GM18498 (cell line): ENCODE results near the gene AGPAT4.
"Not testable (repeated sequence)": the region's sequence is repeated elsewhere in the genome, so short reads cannot be mapped to it uniquely, and the experiment has no call there.

ENCODE experiments used
- ATAC-seq: cut with Tn5 transposase; IDR thresholded peaks from one replicate; pipeline ENCODE4 v1.9.1; 2021; ENCODE audit warnings: mild to moderate bottlenecking, moderate library complexity; ENCODE audit not compliant: unreplicated experiment

The AGPAT4 gene

DNA sequence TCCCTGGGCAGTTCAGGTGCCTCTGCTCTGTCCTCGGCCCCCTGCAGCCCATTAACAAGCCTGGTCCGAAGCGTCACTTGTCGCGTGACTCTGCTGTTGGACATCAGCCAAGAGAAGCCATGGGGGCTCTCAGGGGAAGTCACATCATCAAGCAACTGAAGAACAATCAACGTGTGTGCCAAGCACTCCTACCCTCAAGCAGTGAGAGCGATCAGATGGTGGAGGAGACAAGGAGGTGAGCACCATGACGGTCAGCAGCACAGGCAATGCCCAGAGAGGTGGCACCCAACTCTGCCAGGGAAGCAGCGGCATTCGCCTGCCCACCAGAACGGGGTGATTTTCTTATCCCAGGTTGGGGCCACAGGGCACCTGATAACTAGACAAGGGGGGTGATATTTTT, 132.7 kb downstream of the AGPAT4 start:
- no peak for ATAC-seq

DNA sequence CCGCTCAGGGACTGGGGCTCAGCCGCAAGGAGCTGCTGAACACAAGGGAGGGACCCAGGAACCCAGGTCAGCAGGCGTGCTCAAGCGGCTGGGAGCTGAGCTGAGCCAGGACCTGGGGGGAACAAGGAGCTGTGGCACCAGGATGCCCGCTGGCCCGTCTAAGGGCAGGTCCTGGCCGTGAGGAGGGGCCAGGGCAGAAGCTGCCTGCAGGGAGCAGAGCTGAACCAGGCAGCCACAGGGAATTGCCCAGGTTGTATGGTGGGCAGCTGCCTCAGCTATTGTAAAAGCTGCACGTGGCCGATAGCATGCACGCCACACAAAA, 133.3 kb downstream of the AGPAT4 start:
- ATAC-seq = no peak

DNA sequence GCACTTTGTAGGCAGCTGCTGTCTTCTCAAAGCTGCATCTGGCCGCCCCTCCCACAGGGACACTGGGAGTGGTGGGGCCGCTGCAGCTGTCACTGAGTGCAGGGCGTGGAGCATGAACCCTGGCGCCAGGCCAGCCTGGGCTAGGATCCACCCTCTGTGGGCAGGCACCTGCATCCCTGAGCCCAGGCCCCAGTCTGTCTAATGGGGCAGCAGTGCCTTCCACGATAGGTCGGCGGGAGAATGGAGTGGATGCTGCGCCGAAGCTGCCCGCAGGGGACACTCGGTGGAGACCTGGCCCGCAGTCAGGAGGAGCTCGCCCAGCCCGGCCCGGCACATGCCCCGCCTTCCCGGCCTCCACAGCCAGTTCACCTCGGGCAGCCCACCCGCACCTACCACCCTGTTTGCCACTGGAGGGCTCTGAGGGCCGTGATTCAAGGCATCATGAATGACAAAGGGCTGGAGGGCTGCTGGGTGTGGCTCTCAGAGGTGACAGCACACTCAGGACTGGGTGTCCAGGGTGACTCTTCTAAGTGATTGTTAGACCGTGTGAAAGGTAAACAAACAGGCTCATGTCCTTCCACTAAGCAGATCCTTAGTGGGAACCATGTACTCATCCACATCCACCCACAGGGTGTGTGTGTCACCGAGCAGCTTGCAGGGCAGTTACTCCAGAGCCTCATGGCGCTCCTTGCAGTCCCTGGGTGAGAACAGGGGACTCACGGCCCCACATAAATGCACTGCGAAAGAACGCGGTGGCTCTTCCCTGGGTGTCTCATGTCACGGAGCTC, 133.9 kb downstream of the AGPAT4 start:
- ATAC-seq = no peak

DNA sequence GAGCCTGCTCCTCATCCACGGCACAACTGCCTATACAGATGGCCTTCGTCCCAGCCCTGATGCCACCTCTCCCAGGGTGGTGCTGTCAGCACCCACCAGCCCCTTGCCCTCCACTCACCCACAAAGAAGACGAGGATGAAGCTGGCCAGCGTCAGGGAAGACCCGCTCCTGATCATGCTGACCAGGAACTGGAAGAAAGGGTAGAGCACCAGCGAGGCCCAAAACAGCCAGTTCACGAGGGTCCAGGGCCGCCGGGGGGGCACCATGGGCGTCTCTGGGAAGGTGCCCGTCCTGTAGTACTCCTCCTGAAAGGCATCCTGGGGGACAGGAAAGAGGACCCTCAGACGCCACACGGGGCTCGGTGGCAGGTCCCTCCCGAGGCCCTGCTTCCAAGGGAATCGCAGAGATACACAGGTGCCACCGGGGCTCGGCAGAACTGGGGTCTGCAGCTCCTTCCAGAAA, 134.5 kb downstream of the AGPAT4 start:
- ATAC-seq = no peak

DNA sequence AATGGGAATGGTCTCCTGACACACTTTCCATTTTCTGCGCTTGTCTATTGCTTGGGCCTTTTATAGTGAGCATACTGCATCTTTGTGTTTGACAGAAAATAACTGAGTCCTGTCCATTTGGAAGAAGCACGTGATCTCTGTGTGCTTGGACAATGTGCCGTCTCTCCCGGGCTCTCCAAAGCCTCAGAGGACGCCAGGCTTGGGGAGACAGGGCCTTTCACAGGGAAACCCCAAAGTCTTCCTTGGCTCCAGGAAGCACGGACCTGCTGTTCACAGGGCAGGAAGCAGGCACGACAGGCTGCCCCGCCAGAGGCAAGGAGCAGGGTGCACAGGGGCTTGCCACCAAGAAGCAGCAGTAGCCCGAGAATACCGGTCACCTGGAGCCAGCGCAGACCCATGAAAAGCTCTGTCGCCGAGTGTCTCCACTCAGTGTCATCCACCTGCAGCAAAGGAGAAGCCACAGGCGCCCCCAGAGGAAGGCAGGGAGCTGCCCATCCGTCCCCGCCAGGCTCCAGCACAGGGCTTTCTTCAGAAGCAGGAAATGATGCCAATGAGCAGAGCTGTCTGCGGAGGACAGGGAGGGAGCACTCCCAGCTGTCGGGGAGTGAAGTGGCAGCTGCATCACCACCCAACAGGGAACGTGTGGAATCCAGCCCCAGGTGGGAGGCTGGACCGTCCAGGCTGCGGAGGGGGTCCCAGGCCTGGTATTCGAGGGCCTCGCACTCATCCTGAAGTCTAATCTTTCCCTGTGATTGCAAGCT, 135.1 kb downstream of the AGPAT4 start:
- ATAC-seq = no peak

DNA sequence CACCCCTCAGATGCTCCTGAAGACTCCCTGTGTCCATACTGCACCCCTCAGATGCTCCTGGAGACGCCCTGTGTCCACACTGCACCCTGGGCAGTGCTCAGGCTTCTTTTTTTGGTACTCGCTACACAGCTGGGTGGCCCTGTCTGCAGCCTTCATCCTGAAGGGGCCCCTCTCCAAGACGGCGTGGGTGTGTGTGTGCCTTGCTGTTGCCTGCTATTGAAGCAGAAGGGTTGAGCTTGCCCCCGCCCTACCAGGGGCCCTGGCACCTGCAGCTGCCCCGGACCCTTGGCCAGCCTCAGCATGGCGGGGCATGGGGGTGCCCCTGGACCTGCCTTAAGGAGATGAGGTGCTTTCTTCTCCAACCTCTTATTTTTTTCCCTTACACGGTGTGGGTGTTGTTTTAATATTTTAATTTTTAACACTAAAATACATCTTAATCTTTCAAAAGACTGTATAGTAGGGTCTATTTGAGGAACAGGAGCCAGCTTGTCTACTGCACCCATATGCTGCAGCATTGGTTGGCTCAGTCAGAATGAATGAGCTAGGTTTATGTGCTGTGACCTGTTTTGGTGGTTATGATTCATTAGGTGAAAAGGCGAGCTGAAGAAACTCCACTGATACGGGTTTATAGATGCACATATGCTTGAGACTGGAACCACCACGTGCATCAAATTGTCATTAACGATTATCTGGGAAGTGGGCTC, 135.9 kb downstream of the AGPAT4 start:
- ATAC-seq = no peak

DNA sequence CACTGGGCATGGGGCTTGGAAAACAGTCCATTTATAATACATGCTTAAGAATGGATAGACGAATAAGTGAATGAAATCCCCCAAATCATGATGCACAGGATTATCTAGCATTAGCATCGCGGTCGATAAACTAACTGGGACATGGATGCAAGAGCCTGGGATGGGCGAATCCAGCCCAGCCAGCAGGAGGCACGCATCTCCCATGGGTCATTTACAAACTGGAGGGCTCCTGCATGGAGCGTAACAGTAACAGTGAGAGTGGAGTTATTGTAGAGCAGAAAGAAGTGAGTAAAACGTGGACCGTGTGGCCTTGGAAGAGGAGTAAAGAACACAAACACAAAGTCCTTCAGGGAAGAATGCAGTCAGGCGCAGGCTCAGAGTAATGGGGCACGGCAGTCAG, 136.5 kb downstream of the AGPAT4 start:
- ATAC-seq = no peak

DNA sequence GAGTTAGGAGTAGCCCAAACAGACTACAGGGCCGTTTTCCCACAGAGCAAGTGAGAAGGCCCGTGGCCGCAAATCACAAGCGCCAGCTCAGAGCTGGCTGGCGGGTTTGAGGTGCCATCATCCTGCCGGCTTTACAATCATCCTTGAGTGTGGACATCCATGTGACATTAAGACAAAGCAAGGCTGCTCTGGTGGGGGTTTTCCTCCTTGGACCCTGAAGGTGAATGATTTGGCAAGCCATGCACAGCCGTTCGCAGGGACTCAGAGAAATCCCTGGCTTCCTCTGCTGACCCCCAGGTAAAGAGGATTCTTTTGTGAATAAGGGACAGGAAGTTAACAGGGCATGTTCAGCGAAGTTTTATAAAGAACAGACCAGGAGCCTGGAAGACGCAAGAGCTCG, 137.2 kb downstream of the AGPAT4 start:
- ATAC-seq = no peak

DNA sequence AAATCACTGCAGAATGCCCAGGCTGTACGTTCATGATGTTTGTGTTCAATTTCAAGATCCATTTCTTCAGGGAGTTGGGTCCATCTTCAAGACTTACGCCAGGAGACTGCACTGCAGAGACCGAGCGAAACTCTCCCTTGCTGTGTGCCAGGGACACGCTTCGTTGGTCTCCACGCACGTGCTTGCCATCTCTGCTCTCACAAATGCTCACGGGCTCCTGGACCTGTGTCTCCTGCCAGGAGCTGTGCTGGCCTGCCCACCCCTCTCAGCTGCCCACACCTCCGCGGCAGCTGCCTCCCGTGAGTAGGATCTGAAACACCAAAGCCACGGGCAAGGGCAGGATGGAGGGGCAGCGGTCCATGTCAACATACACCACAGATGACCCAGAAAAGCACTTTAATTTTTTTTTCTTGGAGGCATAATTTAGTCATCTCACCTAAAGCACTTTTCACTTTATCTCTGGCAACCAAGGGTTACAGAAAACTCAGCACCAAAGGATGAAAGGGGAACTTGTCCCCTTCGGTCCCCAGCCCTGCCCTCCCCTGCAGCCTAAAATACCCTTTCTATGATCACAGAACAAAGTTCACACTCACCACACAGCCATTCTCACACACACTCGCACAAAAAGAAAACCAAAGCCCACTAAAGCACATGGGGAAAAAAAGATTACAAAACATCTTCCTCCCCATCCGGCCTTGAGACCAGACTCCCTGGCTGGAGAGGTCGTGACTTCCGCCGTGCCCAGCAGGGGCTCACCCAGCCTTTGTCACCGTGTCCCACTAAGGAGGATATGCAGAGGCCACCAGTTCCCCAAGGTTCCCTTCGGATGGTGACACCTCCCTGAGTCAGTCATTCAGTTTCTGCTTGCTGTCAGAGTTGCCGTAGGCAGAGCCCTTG, 137.9 kb downstream of the AGPAT4 start:
- no peak for ATAC-seq

DNA sequence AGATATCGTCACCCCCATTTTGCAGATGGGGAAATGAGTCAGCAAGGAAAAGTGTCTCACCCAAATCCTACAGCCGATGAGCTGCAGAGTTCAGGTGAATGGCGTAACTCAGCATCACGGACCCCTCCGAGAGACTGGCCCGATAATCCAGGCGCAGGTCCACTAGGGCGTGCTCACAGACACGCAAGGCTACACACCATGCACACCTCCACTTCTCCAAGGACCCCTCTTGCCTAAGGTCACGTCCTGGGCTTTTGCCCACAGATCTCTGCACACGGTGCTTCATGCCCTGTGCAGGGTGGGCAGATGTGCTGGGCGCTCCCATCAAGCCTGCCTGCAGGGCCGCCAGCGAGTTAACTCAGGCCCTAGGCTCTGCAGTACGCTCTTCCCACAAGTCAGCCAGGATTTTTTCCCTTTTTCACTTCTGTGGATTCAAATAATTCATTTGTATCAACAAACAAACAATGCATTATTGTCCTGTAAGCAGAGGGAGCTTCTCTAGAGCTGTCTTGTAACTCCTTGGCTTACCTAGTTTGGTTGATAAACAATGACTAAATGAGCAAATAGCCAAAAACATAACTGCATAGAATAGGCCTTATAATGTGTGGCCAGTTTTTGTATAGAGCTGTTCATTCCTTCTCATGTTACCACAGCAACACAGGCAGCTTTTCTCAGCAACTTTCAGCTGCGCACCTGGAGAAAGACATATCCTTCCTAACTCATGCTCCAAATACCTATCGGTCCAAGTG, 139.1 kb downstream of the AGPAT4 start:
- no peak for ATAC-seq

DNA sequence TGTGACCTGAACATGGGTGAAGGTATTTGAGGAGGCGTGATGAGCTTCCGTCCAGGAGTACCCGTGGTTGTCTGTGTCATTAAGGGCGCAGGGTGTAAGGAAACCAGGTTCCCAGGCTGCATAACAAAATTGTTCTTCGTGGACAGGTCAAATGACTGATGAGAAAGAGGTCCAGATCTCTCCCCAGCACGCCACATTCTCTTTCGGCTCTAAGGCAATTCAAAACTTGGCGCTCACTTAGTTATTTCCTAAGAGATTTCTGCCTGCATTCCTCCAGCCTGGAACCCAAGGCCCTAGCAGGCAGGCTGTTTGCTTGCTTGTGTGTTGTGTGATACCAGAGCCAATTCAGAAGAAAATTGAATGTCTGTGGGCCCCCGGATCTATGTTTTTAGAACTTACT, 139.9 kb downstream of the AGPAT4 start:
- no peak for ATAC-seq

DNA sequence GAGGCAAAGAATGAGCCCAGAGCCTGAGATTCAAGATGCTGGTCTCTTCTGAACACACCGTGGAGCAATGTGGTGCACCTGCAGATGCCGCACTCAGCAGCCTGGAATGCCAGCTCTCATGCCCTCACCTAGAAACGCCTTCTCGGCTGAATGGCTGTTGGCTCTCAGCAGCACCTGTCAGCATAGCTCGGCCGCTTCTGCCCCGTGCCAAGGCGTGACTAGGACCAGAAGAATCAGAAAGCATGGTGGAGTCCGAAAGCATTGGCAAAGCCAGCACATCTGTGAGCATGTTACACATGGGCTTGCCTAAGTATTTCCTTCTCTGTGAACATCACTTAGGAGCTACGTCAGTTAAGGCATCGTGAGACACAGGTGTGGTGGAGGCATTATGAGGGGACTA, 141.5 kb downstream of the AGPAT4 start:
- no peak for ATAC-seq

DNA sequence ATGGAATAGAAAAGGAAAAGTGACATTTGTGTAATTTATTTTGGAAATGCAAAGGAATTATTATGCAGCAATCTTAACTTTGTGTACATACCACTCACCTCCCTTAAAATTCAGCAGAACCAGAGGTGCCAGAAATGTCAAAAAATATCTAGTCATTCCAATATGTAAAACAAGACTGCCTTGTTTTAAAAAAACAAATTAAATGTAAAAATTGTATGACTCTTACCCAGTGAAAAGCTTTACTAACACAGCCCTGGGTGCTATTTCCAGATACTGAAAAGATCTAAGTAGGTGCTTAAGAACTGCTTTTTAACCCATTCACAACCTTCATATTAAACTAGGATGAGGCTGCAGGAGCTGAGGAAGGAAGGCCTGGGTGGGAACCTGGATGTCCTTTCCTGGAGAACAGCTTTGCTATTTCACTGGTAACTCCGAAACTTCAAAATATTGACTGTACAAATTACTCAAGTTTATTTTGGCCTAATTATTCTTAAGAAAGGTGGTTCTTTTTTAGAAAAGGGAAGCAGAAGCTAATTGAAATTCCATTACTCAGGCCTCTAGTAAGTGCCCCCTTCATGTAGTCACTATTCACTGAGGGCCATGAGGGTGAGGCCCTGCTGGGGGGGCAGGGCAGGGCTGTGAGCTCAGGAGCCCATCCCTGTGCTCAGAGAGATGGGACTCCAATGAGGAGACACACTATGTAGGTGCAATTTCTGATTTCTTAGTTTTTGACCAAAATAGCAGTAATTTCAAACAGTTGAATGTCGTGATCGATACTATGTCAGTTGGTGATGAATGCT, 142.7 kb downstream of the AGPAT4 start:
- no peak for ATAC-seq

DNA sequence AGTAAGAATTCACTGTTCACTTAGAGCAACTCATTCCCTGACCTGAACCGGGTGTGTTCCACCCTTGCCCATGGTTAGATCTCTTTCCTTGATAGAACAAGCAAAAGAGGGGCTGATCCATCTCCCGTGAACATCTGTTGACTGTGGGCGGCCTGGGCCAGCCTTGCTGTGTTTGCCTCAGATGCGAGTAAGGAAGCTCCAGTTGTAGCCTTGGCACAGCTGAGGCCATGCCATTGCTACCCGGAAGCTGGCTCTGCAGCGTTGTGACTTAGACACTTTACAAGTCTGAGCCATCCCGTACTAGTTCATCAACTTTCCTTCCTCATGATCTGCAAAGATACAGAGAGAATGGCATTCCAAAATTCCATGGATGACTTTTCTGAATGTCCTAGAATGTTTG, 143.3 kb downstream of the AGPAT4 start:
- ATAC-seq = no peak

DNA sequence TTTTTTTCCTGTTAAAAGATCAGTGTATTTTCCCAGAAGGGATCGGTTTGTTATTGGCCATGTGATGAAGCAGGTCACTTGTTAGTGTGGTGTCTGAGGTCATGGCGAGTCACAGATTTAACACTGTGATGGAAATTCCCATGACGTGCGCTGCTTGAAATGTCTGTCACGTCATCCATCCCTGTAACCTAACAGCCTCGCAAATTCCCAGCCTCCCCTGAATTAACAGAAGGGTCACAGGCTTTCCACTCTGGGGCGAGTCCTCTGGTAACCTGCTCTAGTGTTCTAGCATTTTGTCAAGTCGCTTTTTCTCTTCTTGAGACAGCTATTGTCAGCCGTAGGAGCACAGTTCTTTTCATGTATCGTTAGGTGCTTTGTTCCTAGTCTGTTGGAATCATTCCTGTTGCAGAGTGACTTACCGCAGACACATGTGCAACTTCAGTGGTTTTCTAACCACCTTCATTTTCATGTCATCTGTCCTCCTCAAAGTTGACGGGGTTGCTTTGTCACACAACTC, 145.1 kb downstream of the AGPAT4 start:
- no peak for ATAC-seq

DNA sequence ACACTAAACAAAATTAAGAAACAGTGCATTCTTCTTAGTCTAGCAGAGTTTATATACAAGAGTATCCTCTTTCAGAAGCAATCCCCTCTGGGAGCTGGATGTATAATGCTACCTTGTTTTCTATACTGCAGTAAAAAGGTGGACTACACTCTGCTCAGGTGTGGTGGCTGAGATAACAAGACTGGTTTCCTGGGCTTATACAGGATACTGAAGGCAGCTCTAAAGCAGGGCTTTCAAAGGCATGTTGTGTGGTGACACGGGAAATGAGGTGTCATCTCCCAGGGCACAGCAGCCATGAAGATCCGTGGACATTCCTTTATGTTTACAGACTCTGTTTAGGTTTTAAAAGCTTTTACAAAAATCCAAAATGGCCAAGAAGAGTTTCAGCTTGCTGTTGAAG, 145.6 kb downstream of the AGPAT4 start:
- ATAC-seq = no peak

DNA sequence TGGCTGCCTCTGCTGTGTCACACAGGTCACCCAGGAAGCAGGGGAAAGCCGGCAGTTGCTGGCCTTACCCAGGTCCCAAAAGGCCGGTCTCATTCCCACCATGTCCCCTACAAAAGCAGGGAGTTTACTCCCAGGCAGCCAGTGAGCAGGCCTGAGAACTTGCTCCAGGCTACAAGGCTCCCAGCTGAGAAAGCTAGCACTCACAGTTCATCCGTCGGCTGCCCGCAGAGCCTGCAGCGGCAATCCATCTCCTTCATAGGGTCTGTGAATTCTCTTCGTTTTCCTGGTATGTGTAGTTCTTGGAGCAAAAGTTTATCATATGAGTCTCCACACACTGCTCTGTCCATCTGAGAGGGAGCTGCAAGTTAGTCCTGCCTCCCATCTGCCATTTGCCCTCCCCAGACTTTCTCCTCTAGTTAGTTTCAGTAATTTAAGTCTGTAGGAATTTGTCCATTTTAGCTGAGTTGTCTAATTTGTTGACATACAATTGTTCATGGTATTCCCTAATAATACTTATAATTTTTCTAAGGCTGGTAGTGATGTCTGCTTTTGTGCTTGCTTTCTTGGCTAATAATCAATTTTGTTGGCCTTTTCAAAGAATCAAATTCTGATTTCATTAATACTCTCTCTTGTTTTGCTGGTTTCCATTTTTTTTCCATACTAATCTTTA, 146.7 kb downstream of the AGPAT4 start:
- no peak for ATAC-seq

DNA sequence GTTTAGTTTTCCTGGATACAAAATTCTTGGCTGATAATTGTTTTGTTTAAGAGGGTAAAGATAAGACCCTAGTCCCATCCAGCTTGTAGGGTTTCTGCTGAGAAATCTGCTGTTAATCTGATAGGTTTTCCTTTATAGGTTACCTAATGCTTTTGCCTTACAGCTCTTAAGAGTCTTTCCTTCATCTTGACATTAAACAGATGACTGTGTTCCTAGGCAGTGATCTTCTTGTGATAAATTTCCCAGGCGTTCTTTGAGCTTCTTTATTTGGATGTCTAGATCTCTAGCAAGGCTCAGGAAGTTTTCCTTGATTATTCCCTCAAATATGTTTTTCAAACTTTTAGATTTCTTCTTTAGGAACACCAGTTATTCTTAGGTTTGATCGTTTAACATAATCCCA, 148.3 kb downstream of the AGPAT4 start:
- no peak for ATAC-seq

DNA sequence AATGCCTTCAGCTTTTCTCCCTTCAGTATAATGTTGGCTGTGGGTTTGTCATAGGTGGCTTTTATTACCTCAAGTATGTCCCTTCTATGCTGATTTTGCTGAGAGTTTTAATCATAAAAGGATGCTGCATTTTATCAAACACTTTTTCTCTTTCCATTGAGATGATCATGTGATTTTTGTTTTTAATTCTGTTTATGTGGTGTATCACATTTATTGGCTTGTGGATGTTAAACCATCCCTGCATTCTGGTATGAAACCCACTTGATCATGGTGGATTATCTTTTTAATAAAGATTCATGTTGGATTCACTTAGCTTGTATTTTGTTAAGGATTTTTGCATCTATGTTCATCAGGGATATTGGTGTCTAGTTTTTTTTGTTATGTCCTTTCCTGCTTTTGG, 150.5 kb downstream of the AGPAT4 start:
- ATAC-seq = not testable (repeated sequence)
